EL (cell line): ENCODE measurements around the gene DCHS1.
A peak's percentile ranks its signal among the peaks of the same experiment; 100 is the strongest.

Experiments used
- DNase-seq: peaks from one replicate; pipeline ENCODE4 v3.0.0-alpha.2; 2016

DCHS1 gene

GRCh38 chr11:6625832-6626420 lies 29.7 kb downstream of the DCHS1 start:
- DNase-seq, result no peak

GRCh38 chr11:6625156-6625831 lies 30.3 kb downstream of the DCHS1 start:
- no peak for DNase-seq

- DNase-seq, result no peak
Observed at GRCh38 chr11:6623391-6624363, 31.9 kb downstream of the DCHS1 start.

GRCh38 chr11:6622261-6623171 lies 33.1 kb downstream of the DCHS1 start:
- DNase-seq, result no peak

GRCh38 chr11:6621711-6622211 lies 33.8 kb downstream of the DCHS1 start:
- DNase-seq, result no peak

GRCh38 chr11:6620636-6621035 lies 35.0 kb downstream of the DCHS1 start:
- no peak for DNase-seq

- peak; percentile 95 for DNase-seq
Observed at GRCh38 chr11:6619004-6619745, 36.4 kb downstream of the DCHS1 start, which contains the start of gene TPP1. TPP1 (minus strand) TSS chr11:6619422; CDS start chr11:6619400, 22 bp downstream.

GRCh38 chr11:6618117-6619003 lies 37.2 kb downstream of the DCHS1 start:
- DNase-seq, result peak; percentile 72

GRCh38 chr11:6617315-6617781 lies 38.3 kb downstream of the DCHS1 start:
- DNase-seq, result peak; percentile 40

- DNase-seq, result no peak
Observed at GRCh38 chr11:6616596-6617250, 38.9 kb downstream of the DCHS1 start.

GRCh38 chr11:6615882-6616585 lies 39.6 kb downstream of the DCHS1 start:
- peak; percentile 66 for DNase-seq

GRCh38 chr11:6615046-6615445 lies 40.6 kb downstream of the DCHS1 start:
- no peak for DNase-seq

- no peak for DNase-seq
Observed at GRCh38 chr11:6614446-6614845, 41.2 kb downstream of the DCHS1 start.

GRCh38 chr11:6613496-6613895 lies 42.1 kb downstream of the DCHS1 start:
- DNase-seq, result no peak

- peak; percentile 97 for DNase-seq
Observed at GRCh38 chr11:6612213-6613041, 43.2 kb downstream of the DCHS1 start, which contains the start of gene TAF10. TAF10 (minus strand) TSS chr11:6612216; CDS start chr11:6612189, 27 bp downstream.

- no peak for DNase-seq
Observed at GRCh38 chr11:6611963-6612212, 43.7 kb downstream of the DCHS1 start.

GRCh38 chr11:6611092-6611962 lies 44.3 kb downstream of the DCHS1 start:
- DNase-seq, result peak; percentile 34
